ENCODE data around the gene SLC27A1. TPM values are rescaled to one million over a fixed set of nuclear protein-coding genes. Genes with fewer than 3 reads are reported as not detected.

SLC27A1 gene
- total RNA-seq, 4 donors from 2014 or later, result 30.6 to 58.2 (median 43.6) TPM

DNA sequence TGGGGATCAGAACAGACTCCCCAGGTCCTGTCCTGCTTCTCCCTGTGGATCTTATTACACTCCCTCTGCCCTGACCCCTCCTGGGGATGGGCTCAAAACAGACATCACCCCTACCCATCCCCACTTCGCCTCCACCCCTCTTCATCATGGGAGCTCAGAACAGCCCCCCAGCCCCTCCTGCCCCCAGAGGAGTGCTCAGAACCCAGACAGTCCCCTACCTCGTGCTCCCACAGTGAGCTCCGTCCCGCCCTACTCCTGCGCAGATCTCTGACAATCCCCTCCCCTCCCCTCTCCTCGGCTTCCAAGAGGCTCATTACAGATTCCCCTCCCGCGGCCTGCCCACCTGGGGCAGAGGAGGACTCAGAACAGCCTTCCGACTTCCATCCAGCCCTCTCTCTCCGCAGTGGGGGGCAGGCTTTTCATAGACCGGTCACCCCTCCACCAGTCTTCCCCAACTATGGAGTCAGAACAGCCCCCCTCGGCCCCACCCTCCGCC is 15.7 kb upstream of the SLC27A1 start:
- no peak overlapping the region for H3K4me3 ChIP-seq (ENCODE audit: low read depth, poor library complexity, severe bottlenecking)
- no peak for TF ChIP-seq POLR2A (IDR thresholded peaks at IDR 0.05)
- DNase-seq (ENCODE audit: low spot score in 2 of 2), result no peak
- WGBS, 2 donors, result 7 to 9% methylated on average over 12 to 13 of the region's 13 CpGs
- intact Hi-C loops (cut with DNase I; ENCODE audit: low total_unique reads), result no loop called here

- intact Hi-C loops (cut with DNase I; ENCODE audit: low total_unique reads), result no loop called here
- WGBS, 2 donors, result 21 to 22% methylated on average over 39 to 40 of the region's 58 CpGs
- H3K4me3 ChIP-seq (ENCODE audit: low read depth, poor library complexity, severe bottlenecking), result no peak overlapping the region
- TF ChIP-seq POLR2A (IDR thresholded peaks at IDR 0.05), result no peak
- no peak for TF ChIP-seq CTCF (IDR thresholded peaks at IDR 0.05)
- DNase-seq (ENCODE audit: low spot score in 2 of 2), result no peak
Observed at GRCh38 chr19:17455308-17456123, 14.8 kb upstream of the SLC27A1 start.

DNA sequence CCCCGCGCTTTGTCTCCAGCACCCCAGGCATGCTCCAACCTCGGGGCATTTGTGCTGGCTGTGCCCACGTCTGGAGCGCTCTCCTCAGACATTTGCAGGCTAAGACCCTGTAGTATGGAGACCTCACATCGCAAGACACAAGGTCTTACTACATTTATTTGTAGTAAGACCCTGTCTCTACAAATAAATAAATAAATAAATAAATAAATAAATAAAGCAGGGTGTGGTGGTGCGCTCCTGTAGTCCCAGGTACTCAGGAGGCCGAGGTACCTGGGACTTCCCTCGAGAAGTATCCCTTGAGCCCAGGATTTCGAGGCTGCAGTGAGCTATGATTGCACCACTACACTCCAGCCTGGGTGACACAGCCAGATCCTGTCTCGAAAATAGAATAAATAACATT is 14.2 kb upstream of the SLC27A1 start:
- no peak for TF ChIP-seq CTCF (IDR thresholded peaks at IDR 0.05)
- no peak for TF ChIP-seq POLR2A (IDR thresholded peaks at IDR 0.05)
- no peak overlapping the region for H3K4me3 ChIP-seq (ENCODE audit: low read depth, poor library complexity, severe bottlenecking)
- no peak for DNase-seq (ENCODE audit: low spot score in 2 of 2)
- intact Hi-C loops (cut with DNase I; ENCODE audit: low total_unique reads), result no loop called here
- 72 to 75% methylated on average over 11 of the region's 11 CpGs for WGBS, 2 donors

DNA sequence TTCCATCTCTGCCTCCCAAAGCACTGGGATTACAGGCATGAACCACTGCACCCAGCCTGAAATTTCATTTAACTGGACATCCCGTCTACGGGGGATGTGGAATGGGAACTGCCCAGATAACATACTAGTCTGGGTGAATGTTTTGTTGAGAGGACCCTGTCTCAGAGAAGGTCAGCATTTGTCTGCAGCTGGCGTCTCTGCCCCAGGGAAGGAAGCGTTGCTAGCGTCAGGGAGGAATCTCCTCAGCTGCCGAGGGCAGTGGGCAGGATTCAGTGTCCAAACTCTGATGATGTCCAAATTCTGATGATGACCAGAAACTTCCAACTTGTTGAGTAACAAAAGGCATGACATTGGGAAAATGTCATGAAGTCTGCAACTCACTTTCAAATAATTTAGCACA is 12.7 kb upstream of the SLC27A1 start:
- intact Hi-C loops (cut with DNase I; ENCODE audit: low total_unique reads), result no loop called here
- no peak overlapping the region for H3K4me3 ChIP-seq (ENCODE audit: low read depth, poor library complexity, severe bottlenecking)
- no peak for DNase-seq (ENCODE audit: low spot score in 2 of 2)
- WGBS, 2 donors, result 45 to 47% methylated on average over 6 of the region's 6 CpGs
- TF ChIP-seq CTCF (IDR thresholded peaks at IDR 0.05) (no peak), POLR2A (IDR thresholded peaks at IDR 0.05) (no peak)

DNA sequence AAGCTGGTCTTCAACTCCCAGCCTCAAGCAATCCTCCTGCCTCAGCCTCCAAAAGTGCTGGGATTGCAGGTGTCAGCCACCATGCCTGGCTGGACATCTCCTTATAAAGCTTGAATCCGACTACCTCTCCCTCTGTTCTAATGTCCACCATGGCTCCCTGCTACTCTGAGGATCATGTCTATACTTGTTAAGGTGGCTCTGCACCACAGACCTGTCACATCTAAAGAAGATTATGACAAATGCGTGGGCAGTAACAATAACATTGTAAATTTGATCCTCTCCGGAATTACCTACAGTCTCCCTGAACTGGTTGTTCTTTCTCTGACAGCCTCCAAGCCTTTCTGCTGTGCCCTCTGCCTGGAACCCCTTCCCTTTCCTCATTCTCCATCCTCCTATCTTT is 11.4 kb upstream of the SLC27A1 start:
- no peak for DNase-seq (ENCODE audit: low spot score in 2 of 2)
- H3K4me3 ChIP-seq (ENCODE audit: low read depth, poor library complexity, severe bottlenecking), result no peak overlapping the region
- intact Hi-C loops (cut with DNase I; ENCODE audit: low total_unique reads), result no loop called here
- TF ChIP-seq CTCF (IDR thresholded peaks at IDR 0.05) (no peak), POLR2A (IDR thresholded peaks at IDR 0.05) (no peak)
- WGBS, 2 donors, result 49 to 66% methylated on average over 3 of the region's 3 CpGs

GRCh38 chr19:17460372-17461230 is 9.7 kb upstream of the SLC27A1 start, which contains the start of gene NXNL1:
TSS of gene NXNL1 (minus strand) at chr19:17460926. CDS start at chr19:17460869, 57 bp downstream.
- intact Hi-C loops (cut with DNase I; ENCODE audit: low total_unique reads), result loop anchor here (10.0 kb wide), 1 partner anchor 66 kb away; the partner anchor contains the start of gene CCDC194
- no peak within 1 kb of the TSS for H3K4me3 ChIP-seq (ENCODE audit: low read depth, poor library complexity, severe bottlenecking)
- TF ChIP-seq CTCF (IDR thresholded peaks at IDR 0.05), result no peak
- no peak for TF ChIP-seq POLR2A (IDR thresholded peaks at IDR 0.05)
- 84 to 86% methylated on average over 17 to 26 of the region's 26 CpGs for WGBS, 2 donors
- no peak for DNase-seq (ENCODE audit: low spot score in 2 of 2)

All from lower leg skin (tissue), 4 donors.